Choroid plexus epithelial cell (primary cell): ENCODE data around the gene GIMAP8.

Experiments
- DNase-seq: peaks from one replicate; pipeline ENCODE4 v3.0.0-alpha.2; 2010; ENCODE audit warnings: low read depth
- H3K4me3 ChIP-seq: 2 replicates; pipeline ENCODE4 v1.5.1; 2011; ENCODE audit warnings: low read depth, mild to moderate bottlenecking, control low read depth, low read length, moderate library complexity
- CTCF ChIP-seq: conservative IDR thresholded peaks from 2 replicates; pipeline ENCODE4 v1.5.1; 2011; ENCODE audit warnings: low read depth, mild to moderate bottlenecking, control low read depth, inconsistent platforms, low read length, moderate library complexity

Gene GIMAP8

GRCh38 chr7:150458235-150458634 lies 7.8 kb downstream of the GIMAP8 start:
- H3K4me3 ChIP-seq, result no peak overlapping the region
- no peak for DNase-seq
- no peak for TF ChIP-seq CTCF

- DNase-seq, result no peak
- no peak overlapping the region for H3K4me3 ChIP-seq
- no peak for TF ChIP-seq CTCF
Observed at GRCh38 chr7:150458756-150459155, 8.3 kb downstream of the GIMAP8 start.

GRCh38 chr7:150461520-150461919 lies 11.1 kb downstream of the GIMAP8 start:
- TF ChIP-seq CTCF, result no peak
- no peak overlapping the region for H3K4me3 ChIP-seq
- DNase-seq, result no peak

- no peak overlapping the region for H3K4me3 ChIP-seq
- TF ChIP-seq CTCF, result no peak
- no peak for DNase-seq
Observed at GRCh38 chr7:150462413-150462812, 12.0 kb downstream of the GIMAP8 start.

- no peak overlapping the region for H3K4me3 ChIP-seq
- no peak for DNase-seq
- no peak for TF ChIP-seq CTCF
Observed at GRCh38 chr7:150463461-150463860, 13.0 kb downstream of the GIMAP8 start.

- DNase-seq, result no peak
- H3K4me3 ChIP-seq, result no peak overlapping the region
- TF ChIP-seq CTCF, result no peak
Observed at GRCh38 chr7:150464962-150465361, 14.5 kb downstream of the GIMAP8 start.

- no peak for TF ChIP-seq CTCF
- DNase-seq, result no peak
- no peak overlapping the region for H3K4me3 ChIP-seq
Observed at GRCh38 chr7:150465414-150465813, 15.0 kb downstream of the GIMAP8 start.
